Panc1 (cell line): ENCODE data around the gene B4GALNT4.
"Not testable (repeated sequence)": the region's sequence is repeated elsewhere in the genome, so short reads cannot be mapped to it uniquely, and the experiment has no call there.

Experiments
- POLR2AphosphoS5 ChIP-seq: IDR thresholded peaks from 2 replicates; pipeline ENCODE4 v1.6.1; 2012; ENCODE audit warnings: mild to moderate bottlenecking, low read depth, low read length, moderate library complexity
- TF ChIP-seq, protein P1 (sequence below): fragments of 450-650 bp; IDR thresholded peaks from 2 replicates; pipeline ENCODE4 v1.5.1; 2017; ENCODE audit warnings: mild to moderate bottlenecking

- TF ChIP-seq, protein P1, sequence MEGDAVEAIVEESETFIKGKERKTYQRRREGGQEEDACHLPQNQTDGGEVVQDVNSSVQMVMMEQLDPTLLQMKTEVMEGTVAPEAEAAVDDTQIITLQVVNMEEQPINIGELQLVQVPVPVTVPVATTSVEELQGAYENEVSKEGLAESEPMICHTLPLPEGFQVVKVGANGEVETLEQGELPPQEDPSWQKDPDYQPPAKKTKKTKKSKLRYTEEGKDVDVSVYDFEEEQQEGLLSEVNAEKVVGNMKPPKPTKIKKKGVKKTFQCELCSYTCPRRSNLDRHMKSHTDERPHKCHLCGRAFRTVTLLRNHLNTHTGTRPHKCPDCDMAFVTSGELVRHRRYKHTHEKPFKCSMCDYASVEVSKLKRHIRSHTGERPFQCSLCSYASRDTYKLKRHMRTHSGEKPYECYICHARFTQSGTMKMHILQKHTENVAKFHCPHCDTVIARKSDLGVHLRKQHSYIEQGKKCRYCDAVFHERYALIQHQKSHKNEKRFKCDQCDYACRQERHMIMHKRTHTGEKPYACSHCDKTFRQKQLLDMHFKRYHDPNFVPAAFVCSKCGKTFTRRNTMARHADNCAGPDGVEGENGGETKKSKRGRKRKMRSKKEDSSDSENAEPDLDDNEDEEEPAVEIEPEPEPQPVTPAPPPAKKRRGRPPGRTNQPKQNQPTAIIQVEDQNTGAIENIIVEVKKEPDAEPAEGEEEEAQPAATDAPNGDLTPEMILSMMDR, result not testable (repeated sequence)
- not testable (repeated sequence) for TF ChIP-seq POLR2AphosphoS5
Observed at GRCh38 chr11:350033-350722, 19.1 kb upstream of the B4GALNT4 start.
